Trophoblast cell (in vitro differentiated cells and primary cell): ENCODE results near the gene KCNC1.

Experiments
- DNase-seq, 2 donors: peaks; one replicate each; pipeline ENCODE4 v3.0.0-alpha.2; 2016
- H2AFZ ChIP-seq: 2 replicates; pipeline ENCODE4 v1.6.1; 2013; ENCODE audit warnings: low read length, moderate library complexity, mild to moderate bottlenecking; ENCODE audit not compliant: insufficient read depth, poor library complexity
- H2AK5ac ChIP-seq: 2 replicates; pipeline ENCODE4 v1.6.1; 2013; ENCODE audit warnings: mild to moderate bottlenecking, low read length
- H2BK120ac ChIP-seq: 2 replicates; pipeline ENCODE4 v1.6.1; 2013; ENCODE audit warnings: low read length, mild to moderate bottlenecking, moderate library complexity; ENCODE audit not compliant: insufficient read depth, poor library complexity
- H2BK12ac ChIP-seq: 2 replicates; pipeline ENCODE4 v1.6.1; 2013; ENCODE audit warnings: mild to moderate bottlenecking, low read length, moderate library complexity
- H2BK5ac ChIP-seq: 2 replicates; pipeline ENCODE4 v1.6.1; 2013; ENCODE audit warnings: low read length, low read depth, moderate library complexity, mild to moderate bottlenecking; ENCODE audit not compliant: poor library complexity
- H3K14ac ChIP-seq: 2 replicates; pipeline ENCODE4 v1.6.1; 2013; ENCODE audit warnings: mild to moderate bottlenecking, low read length
- H3K18ac ChIP-seq: 2 replicates; pipeline ENCODE4 v1.6.1; 2013; ENCODE audit warnings: mild to moderate bottlenecking, low read length
- H3K23ac ChIP-seq: 2 replicates; pipeline ENCODE4 v1.6.1; 2013; ENCODE audit warnings: low read length
- H3K27ac ChIP-seq: 2 replicates; pipeline ENCODE4 v1.5.1; 2013; ENCODE audit warnings: low read depth, mild to moderate bottlenecking, inconsistent platforms, low read length, moderate library complexity
- H3K27me3 ChIP-seq: 2 replicates; pipeline ENCODE4 v1.6.1; 2013; ENCODE audit warnings: inconsistent platforms, mild to moderate bottlenecking, low read length, moderate library complexity; ENCODE audit not compliant: insufficient read depth
- H3K36me3 ChIP-seq, 2 experiments: 1 replicate in 1 of 2; 2 replicates in 1 of 2; pipeline ENCODE4 v1.6.1; 2013; ENCODE audit warnings: low read length in 2 of 2, mild to moderate bottlenecking in 2 of 2, moderate library complexity in 1 of 2; ENCODE audit not compliant: insufficient read depth in 2 of 2, control insufficient read depth in 1 of 2
- H3K4ac ChIP-seq: 2 replicates; pipeline ENCODE4 v1.6.1; 2013; ENCODE audit warnings: low read depth, mild to moderate bottlenecking, low read length, moderate library complexity
- H3K4me1 ChIP-seq, 2 experiments: 1 replicate in 1 of 2; 2 replicates in 1 of 2; pipeline ENCODE4 v1.6.1; 2013; ENCODE audit warnings: low read length in 2 of 2, mild to moderate bottlenecking in 2 of 2, moderate library complexity in 1 of 2; ENCODE audit not compliant: insufficient read depth in 2 of 2, control insufficient read depth in 1 of 2
- H3K4me2 ChIP-seq: 2 replicates; pipeline ENCODE4 v1.6.1; 2013; ENCODE audit warnings: inconsistent platforms, mild to moderate bottlenecking, low read length, moderate library complexity
- H3K4me3 ChIP-seq: 2 replicates; pipeline ENCODE4 v1.5.1; 2013; ENCODE audit warnings: mild to moderate bottlenecking, low read depth, low read length, inconsistent platforms
- H3K79me1 ChIP-seq: one replicate; pipeline ENCODE4 v1.6.1; 2013; ENCODE audit warnings: low read length
- H3K79me2 ChIP-seq: 2 replicates; pipeline ENCODE4 v1.6.1; 2013; ENCODE audit warnings: low read length, mild to moderate bottlenecking; ENCODE audit not compliant: control insufficient read depth, insufficient read depth, poor library complexity
- H3K9ac ChIP-seq: 2 replicates; pipeline ENCODE4 v1.6.1; 2013; ENCODE audit warnings: mild to moderate bottlenecking, low read length
- H3K9me3 ChIP-seq: 2 replicates; pipeline ENCODE4 v1.6.1; 2013; ENCODE audit warnings: low read depth, mild to moderate bottlenecking, control low read depth, inconsistent platforms, low read length; ENCODE audit not compliant: insufficient read depth
- H4K12ac ChIP-seq: 2 replicates; pipeline ENCODE4 v1.6.1; 2013; ENCODE audit warnings: low read depth, mild to moderate bottlenecking, low read length, moderate library complexity
- H4K8ac ChIP-seq: 2 replicates; pipeline ENCODE4 v1.6.1; 2013; ENCODE audit warnings: low read depth, mild to moderate bottlenecking, low read length, moderate library complexity
- H4K91ac ChIP-seq: one replicate; pipeline ENCODE4 v1.6.1; 2013; ENCODE audit warnings: low read depth, mild to moderate bottlenecking, low read length, moderate library complexity
- WGBS: extraction: QIAGEN DNeasy Blood & Tissue Kit; methylation state at CpG from one replicate; pipeline ENCODE4 v1.1.7; 2013; ENCODE audit warnings: missing lambda C conversion rate; ENCODE audit not compliant: insufficient read length, insufficient coverage; ENCODE audit errors: extremely low coverage; 5-methylcytosine and 5-hydroxymethylcytosine counted together

The KCNC1 gene

GRCh38 chr11:17822401-17822781 lies 87.8 kb downstream of the KCNC1 start:
- WGBS: no CpG with 5 or more reads among the region's 5 CpGs
- Histone ChIP-seq H3K9me3 (no peaks in the 10 kb centered on the region), H3K79me1 (no peaks in the 10 kb centered on the region), H3K4ac (no peak overlapping the region), H3K4me3 (no peak overlapping the region), H3K36me3 (no peaks in the 10 kb centered on the region), H3K4me1 (peaks cover 2 to 4% of the 10 kb centered on the region in 2 experiments), H3K9ac (no peak overlapping the region), H4K91ac (no peak overlapping the region), H4K12ac (no peak overlapping the region), H4K8ac (no peak overlapping the region), H2BK120ac (no peak overlapping the region), H3K4me2 (no peak overlapping the region), H3K27me3 (no peaks in the 10 kb centered on the region), H3K14ac (no peak overlapping the region), H2BK5ac (no peak overlapping the region), H2BK12ac (no peak overlapping the region), H2AFZ (no peak overlapping the region), H2AK5ac (no peak overlapping the region), H3K18ac (no peak overlapping the region), H3K23ac (no peak overlapping the region), H3K27ac (no peak overlapping the region), H3K79me2 (no peaks in the 10 kb centered on the region)
- no peak for DNase-seq

- Histone ChIP-seq H2AK5ac (no peak overlapping the region), H3K27me3 (no peaks in the 10 kb centered on the region), H2BK12ac (no peak overlapping the region), H3K27ac (no peak overlapping the region), H4K8ac (no peak overlapping the region), H3K4ac (no peak overlapping the region), H2BK5ac (no peak overlapping the region), H3K4me1 (no peaks in the 10 kb centered on the region), H2AFZ (no peak overlapping the region), H3K18ac (no peak overlapping the region), H4K12ac (no peak overlapping the region), H3K36me3 (no peaks in the 10 kb centered on the region), H3K14ac (no peak overlapping the region), H3K4me3 (no peak overlapping the region), H3K9ac (no peak overlapping the region), H3K4me2 (no peak overlapping the region), H3K79me2 (no peaks in the 10 kb centered on the region), H3K23ac (no peak overlapping the region), H4K91ac (no peak overlapping the region), H3K9me3 (peaks cover 3% of the 10 kb centered on the region), H2BK120ac (no peak overlapping the region), H3K79me1 (no peaks in the 10 kb centered on the region)
- DNase-seq: no peak
- WGBS: no CpG with 5 or more reads among the region's 5 CpGs
Observed at GRCh38 chr11:17827006-17827405, 92.4 kb downstream of the KCNC1 start.

- H3K79me2 ChIP-seq: no peaks in the 10 kb centered on the region
- no peaks in the 10 kb centered on the region for H3K79me1 ChIP-seq
- no peak overlapping the region for H3K4ac ChIP-seq
- H3K27ac ChIP-seq: no peak overlapping the region
- no peak overlapping the region for H2AK5ac ChIP-seq
- no peak overlapping the region for H4K12ac ChIP-seq
- H3K4me1 ChIP-seq: no peaks in the 10 kb centered on the region
- H3K9ac ChIP-seq: no peak overlapping the region
- no peak overlapping the region for H3K23ac ChIP-seq
- H3K4me2 ChIP-seq: no peak overlapping the region
- WGBS: no CpG with 5 or more reads among the region's 9 CpGs
- no peak overlapping the region for H4K8ac ChIP-seq
- H2BK12ac ChIP-seq: no peak overlapping the region
- DNase-seq: no peak
- H3K4me3 ChIP-seq: no peak overlapping the region
- no peaks in the 10 kb centered on the region for H3K27me3 ChIP-seq
- H3K14ac ChIP-seq: no peak overlapping the region
- no peak overlapping the region for H3K18ac ChIP-seq
- no peaks in the 10 kb centered on the region for H3K36me3 ChIP-seq
- no peak overlapping the region for H4K91ac ChIP-seq
- no peak overlapping the region for H2BK5ac ChIP-seq
- H2BK120ac ChIP-seq: no peak overlapping the region
- peaks cover 3% of the 10 kb centered on the region for H3K9me3 ChIP-seq
- H2AFZ ChIP-seq: no peak overlapping the region
Observed at GRCh38 chr11:17828311-17828751, 93.8 kb downstream of the KCNC1 start.

- Histone ChIP-seq H4K91ac (no peak overlapping the region), H3K27me3 (no peaks in the 10 kb centered on the region), H2BK12ac (no peak overlapping the region), H3K36me3 (no peaks in the 10 kb centered on the region), H3K79me2 (no peaks in the 10 kb centered on the region), H2AK5ac (no peak overlapping the region), H4K8ac (no peak overlapping the region), H3K9me3 (peaks cover 3% of the 10 kb centered on the region), H2BK5ac (no peak overlapping the region), H3K14ac (no peak overlapping the region), H2AFZ (no peak overlapping the region), H3K18ac (no peak overlapping the region), H2BK120ac (no peak overlapping the region), H3K79me1 (no peaks in the 10 kb centered on the region), H3K4me1 (no peaks in the 10 kb centered on the region), H3K23ac (no peak overlapping the region), H4K12ac (no peak overlapping the region), H3K27ac (no peak overlapping the region), H3K4me3 (no peak overlapping the region), H3K4ac (no peak overlapping the region), H3K4me2 (no peak overlapping the region), H3K9ac (no peak overlapping the region)
- no CpG with 5 or more reads among the region's 1 CpG for WGBS
- DNase-seq: no peak
Observed at GRCh38 chr11:17831228-17831627, 96.6 kb downstream of the KCNC1 start.
